HG03342 (cell line): ENCODE measurements around the gene CCDC33.
"Not testable (repeated sequence)": the region's sequence is repeated elsewhere in the genome, so short reads cannot be mapped to it uniquely, and the experiment has no call there.

Experiments used
- ATAC-seq: cut with Tn5 transposase; IDR thresholded peaks from one replicate; pipeline ENCODE4 v1.9.1; 2021; ENCODE audit warnings: mild to moderate bottlenecking, moderate library complexity; ENCODE audit not compliant: unreplicated experiment

The CCDC33 gene

DNA sequence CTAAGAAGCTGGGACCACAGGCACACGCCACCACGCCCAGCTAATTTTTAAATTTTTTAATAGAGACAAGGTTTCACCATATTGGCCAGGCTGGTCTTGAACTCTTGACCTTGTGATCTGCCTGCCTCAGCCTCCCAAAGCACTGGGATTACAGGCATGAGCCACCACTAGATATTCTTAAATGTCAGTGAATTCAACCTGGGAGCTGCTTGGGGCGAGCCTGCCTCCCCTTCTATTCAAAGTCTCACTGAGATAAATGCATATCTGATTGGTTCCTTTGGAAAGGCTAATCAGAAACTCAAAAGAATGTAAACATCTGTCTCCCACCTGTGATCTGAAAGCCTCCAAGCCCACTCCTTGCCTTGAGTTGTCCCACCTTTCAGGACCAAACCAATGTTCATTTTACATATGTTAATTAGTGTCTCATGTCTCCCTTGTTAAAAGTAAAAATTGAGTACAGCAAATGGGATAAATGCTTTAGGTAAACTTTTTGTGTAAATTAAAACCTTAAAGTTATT lies 116.3 kb downstream of the CCDC33 start:
- ATAC-seq, result no peak

- ATAC-seq, result not testable (repeated sequence)
Measured at GRCh38 chr15:74353992-74354391, 117.9 kb downstream of the CCDC33 start.

DNA sequence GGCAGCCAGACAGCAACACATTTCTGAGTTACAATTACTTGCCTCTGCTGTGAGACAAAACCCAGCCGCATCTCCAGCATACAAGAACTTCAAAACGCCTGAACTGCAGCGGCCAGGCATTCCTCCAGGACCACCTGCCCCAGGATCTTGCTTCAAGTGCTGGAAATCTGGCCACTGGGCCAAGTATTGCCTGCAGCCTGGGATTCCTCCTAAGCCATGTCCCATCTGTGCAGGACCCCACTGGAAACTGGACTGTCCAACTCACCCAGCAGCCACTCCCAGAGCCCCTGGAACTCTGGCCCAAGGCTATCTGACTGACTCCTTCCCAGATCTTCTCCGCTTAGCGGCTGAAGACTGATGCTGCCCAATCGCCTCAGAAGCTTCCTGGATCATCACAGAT lies 119.9 kb downstream of the CCDC33 start:
- ATAC-seq, result not testable (repeated sequence)

- ATAC-seq, result not testable (repeated sequence)
Measured at GRCh38 chr15:74357514-74357913, 121.4 kb downstream of the CCDC33 start.

DNA sequence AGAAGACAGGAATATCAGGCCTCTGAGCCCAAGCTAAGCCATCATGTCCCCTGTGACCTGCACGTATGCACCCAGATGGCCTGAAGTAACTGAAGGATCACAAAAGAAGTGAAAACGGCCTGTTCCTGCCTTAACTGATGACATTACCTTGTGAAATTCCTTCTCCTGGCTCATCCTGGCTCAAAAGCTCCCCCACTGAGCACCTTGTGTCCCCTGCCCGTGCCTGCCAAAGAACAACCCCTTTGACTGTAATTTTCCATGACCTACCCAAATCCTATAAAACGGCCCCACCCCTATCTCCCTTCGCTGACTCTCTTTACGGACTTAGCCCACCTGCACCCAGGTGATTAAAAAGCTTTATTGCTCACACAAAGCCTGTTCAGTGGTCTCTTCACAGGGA lies 123.2 kb downstream of the CCDC33 start:
- ATAC-seq, result not testable (repeated sequence)

DNA sequence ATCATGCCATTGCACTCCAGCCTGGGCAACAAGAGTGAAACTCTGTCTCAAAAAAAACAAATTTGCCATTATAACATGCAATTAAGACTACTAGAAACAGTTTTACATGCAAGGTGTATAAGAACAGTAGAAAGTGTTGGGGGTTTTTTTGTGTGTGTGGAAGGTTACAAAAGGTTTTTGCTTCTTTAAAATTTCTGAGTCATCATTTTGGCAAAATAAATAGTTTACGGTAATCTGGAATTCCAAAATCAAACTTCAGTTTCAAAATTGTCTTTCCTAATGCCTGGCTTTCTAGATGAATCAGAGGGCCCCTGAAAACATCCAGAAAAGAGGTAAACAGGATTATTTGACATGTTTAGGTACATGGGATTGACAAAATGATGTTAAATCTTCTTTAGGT lies 124.7 kb downstream of the CCDC33 start:
- not testable (repeated sequence) for ATAC-seq

DNA sequence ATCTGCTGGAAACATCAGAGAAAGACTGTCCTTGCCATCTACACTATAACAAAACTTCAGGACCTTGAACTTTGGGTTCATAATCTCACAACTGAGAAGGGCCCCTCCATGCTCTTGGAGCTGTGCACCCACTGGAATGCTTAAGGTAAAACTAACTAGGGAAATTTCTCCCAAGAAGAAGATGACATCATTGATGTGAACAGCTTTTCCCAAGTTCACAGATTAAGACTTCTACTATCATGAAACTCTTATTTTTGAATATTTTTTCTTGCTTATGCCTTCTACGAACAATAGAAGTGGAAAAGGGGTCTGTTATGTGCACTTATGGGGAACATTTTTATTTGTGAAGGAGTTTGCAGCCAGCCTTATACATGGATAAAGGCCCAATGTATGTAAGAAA lies 126.4 kb downstream of the CCDC33 start:
- no peak for ATAC-seq

DNA sequence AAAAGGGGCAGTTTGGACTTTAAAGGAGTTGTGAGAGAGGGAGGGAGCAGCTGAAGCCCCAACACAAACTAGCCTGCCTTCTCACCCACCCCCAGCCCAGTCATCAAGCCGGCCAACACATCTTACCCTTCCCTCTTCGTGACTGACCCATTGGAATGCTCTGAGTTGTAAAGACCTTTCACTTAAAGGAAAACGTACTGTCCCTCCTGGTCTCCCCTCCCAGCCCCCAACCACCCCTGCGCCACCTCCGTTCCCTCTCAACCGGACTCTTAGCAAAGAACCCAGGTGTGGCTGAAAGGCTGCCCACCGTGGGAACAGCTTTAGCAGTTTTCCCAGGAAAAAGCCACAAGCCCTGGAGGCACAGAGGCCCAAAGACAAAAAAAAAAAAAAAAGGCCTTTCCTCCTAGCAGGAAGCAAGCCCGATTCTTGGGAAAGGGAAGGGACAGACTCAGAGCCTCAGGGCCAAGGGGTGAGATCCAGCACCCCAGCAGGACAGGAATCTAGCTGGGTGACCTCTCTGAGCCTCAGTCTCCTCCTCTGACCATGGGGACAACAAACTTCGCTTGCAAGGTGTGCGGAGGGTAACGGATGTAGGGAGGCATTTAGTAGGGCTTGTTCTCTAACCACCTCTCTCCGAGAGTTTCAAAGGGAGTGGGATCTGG lies 128.9 kb downstream of the CCDC33 start:
- ATAC-seq, result no peak

- no peak for ATAC-seq
Measured at GRCh38 chr15:74365598-74366445, 129.7 kb downstream of the CCDC33 start.

- no peak for ATAC-seq
Measured at GRCh38 chr15:74367296-74367854, 131.2 kb downstream of the CCDC33 start, which contains the start of gene CYP11A1. CYP11A1 (minus strand) TSS chr15:74367646; CDS start chr15:74367585, 61 bp downstream.

- ATAC-seq, result no peak
Measured at GRCh38 chr15:74368121-74368520, 132.0 kb downstream of the CCDC33 start.

- no peak for ATAC-seq
Measured at GRCh38 chr15:74369084-74369745, 133.1 kb downstream of the CCDC33 start.

GRCh38 chr15:74369756-74370155 lies 133.6 kb downstream of the CCDC33 start:
- ATAC-seq, result no peak

DNA sequence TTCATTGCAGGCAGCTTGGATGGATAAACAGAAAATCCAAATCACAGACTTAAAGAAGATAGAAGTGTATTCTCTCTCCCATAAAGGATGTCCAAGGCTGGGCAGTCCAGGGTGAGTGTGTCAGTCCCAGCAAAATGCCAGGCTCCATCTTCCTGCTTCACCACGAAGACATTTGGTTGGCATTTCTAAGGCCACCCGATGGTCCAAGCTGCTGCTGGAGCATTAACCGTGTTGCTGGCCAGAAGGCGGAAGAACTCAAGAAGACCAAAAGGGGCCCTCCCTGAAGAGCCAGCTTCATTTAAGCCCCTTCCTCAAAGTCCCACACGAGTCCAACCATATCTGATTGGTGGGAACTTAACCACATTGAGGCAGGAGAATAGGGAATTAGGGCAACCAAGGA lies 134.3 kb downstream of the CCDC33 start:
- no peak for ATAC-seq

DNA sequence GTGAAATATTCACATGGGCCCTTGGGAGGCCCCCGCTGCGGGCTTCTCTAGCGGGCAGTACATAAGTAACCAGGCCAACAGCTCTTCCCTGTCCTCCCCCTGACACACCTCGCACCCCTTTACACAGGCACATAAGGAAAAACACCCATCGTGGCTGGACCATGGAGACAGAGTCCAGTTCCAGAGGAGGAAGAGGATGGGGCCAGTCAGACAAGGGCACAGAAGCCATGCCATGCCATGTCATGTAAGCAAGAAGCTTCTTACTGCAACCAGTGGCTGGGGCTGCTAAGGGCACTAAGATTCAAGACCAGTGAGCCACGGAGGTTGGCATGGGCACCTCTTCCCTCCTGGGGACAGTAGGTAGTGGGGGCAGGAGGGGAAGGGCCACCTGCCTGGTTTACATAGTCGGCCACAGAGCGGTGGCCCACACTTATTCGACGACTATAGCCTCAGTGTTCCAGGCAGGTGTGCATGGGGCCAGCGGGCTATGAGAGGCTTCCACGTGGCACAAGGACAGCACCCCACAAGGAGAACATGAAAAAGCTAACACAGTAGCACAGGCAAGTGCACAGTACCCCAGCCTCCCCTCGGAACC lies 137.0 kb downstream of the CCDC33 start:
- no peak for ATAC-seq

DNA sequence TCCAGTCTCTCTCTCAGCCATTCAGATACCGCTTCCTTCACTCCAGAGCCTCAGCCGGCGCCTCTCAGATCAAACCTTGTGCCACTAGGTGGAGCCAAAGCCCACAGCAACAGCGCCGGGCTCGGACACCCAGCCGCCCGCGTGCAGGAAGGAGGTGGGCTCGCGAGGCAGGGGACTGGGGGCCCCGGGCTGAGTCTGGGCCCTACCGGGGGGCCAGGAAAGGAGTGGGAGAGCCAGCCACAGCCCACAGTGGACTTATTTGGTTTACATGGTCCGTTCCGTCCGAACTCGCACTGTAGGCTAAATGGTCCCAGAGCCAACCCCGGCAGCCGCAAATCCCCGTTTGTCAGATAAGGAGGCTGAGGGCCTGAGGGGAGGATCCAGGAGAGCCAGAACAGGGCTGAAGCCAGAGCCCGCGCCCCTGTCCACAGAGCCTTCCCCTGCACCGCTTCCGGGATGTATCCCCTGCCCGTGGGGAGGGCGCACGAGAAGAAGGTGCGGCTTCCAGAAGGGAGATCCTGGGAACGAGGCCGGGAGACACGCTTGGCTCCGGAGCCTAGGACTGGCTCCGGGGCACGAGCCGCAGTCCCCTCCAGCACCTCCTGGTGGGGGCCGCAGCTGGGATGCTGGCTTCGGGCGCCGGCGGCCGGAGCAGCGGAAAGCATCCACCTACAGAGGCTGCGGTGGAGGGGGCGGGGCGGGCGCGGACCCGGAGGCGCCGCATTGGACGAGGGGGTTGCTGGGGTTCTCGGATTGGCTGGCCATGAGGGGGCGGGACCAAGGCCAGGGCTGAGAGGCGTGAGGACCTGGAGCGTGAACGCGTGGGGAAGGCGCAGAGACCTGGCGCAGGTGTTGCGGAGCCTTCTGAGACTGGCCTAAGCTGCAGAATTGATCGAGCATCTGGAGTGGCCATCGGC lies 137.9 kb downstream of the CCDC33 start:
- ATAC-seq, result peak; percentile 66

DNA sequence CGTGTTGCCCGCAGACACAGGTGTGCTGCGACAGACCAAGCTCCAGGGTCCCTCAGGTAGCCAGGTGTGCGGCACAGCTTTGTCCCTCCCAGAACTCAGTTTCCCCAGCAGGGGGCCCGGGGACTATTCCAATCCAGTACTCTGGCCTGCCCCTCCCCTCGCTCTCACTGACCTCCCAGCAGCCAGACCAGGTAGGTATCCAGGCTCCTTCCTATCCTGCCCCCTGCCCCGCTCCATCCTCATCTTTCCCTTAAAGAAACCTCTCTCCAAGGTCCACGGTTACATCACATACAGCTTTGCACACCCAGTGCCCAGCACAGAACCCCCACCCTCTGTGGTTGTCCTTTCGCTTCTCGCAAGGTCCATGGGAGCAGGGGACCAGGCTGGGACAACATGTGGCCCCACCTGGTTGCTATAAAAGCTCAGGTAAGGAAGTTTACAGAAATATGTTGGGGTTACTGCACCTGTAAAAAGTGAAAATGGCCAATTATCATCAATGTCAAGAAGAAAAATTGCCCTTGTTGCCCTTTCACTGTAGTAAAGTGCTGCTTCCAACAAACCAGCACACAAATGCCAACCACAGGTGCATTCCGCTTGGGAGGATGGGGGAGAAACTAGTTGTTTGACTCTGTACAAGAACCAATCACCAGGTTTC lies 138.6 kb downstream of the CCDC33 start:
- no peak for ATAC-seq

DNA sequence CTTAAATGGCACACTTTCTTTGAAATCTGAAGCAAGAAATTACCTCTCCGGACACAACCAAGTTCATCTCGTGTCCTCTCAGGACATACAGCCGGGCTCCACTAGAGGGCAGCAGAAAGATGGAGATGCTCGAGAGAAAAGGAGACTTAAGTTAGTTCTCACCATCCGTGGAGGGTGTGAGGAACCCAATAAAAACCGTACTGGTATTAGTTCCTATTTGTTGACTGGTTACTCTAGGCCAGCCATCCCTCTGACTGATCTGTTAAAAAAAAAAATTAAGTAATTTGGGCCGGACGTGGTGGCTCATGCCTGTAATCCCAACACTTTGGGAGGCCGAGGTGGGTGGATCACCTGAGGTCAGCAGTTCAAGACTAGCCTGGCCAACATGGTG lies 139.2 kb downstream of the CCDC33 start:
- ATAC-seq, result no peak

- ATAC-seq, result no peak
Measured at GRCh38 chr15:74376226-74376625, 140.1 kb downstream of the CCDC33 start.
